ENCODE results near the gene CRB3. TPM values are rescaled to one million over a fixed set of nuclear protein-coding genes. Genes with fewer than 3 reads are reported as not detected.

The CRB3 gene
- total and polyA plus RNA-seq, 9 of the 15 experiments (the other 6 are each of a cell fraction or from before 2014, with no cell fraction given) = 0.49 TPM; not detected in 8

DNA sequence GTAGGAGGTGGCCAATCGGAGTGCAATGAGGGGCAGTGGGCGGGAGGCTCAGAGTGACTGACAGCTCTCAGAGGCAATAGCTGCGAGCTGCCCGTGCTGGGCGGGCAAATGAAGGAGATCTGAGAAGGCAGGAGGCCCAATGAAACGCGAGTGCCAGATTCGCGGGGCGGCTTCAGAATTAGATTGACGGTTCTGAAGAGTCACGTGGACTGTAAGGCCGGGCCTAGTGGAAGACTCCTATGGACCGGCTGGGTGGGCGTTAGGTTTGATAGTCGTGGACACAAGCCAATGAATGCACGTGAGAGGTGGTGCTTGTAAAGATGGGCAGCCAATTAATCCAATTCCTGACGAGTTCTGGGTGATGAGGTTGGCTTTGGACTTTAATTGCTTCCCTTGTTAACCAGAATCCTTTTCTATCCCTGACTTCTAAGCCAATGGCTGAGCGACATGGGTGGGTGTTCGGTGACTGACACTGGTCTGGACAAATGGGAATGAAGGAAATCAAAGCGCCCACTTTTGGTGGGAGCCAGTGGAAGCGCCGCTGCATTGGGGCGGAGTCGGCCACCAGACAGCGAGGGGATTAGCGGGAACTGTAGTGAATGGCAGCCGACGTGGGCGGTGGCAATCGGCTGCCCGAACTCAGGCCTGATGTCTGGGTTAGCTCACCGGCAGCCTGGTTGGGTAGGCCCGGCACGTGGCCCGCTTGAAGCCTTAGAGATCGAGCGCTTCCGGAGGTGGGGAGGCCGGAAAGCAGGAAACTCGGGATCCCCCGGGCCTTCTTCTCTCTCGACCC lies 38.9 kb upstream of the CRB3 start (continued):
- peak; percentile 58; the same call in 1 of the 2 replicates for TF ChIP-seq IFI16 (CRISPR knock-in tag; IDR thresholded peaks at IDR 0.05)
- peak; percentile 92 for TF ChIP-seq ZBTB1 (CRISPR knock-in tag; IDR thresholded peaks at IDR 0.05; ENCODE audit: borderline replicate concordance, low read depth)
- TF ChIP-seq, protein P1, sequence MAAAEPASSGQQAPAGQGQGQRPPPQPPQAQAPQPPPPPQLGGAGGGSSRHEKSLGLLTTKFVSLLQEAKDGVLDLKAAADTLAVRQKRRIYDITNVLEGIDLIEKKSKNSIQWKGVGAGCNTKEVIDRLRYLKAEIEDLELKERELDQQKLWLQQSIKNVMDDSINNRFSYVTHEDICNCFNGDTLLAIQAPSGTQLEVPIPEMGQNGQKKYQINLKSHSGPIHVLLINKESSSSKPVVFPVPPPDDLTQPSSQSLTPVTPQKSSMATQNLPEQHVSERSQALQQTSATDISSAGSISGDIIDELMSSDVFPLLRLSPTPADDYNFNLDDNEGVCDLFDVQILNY (CRISPR knock-in tag; IDR thresholded peaks at IDR 0.05) = peak; percentile 88; the same call in 1 of the 2 replicates
- no peak for TF ChIP-seq POLR2AphosphoS5 (IDR thresholded peaks at IDR 0.05; ENCODE audit: control insufficient read depth, insufficient read depth, low read depth, low read length)
- TF ChIP-seq NFE2 (IDR thresholded peaks at IDR 0.05; ENCODE audit: low read depth) = 0 out of 2 replicates have a peak, but pooled peaks have one; percentile 13
- TF ChIP-seq, protein P2, sequence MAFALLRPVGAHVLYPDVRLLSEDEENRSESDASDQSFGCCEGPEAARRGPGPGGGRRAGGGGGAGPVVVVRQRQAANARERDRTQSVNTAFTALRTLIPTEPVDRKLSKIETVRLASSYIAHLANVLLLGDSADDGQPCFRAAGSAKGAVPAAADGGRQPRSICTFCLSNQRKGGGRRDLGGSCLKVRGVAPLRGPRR (CRISPR knock-in tag; IDR thresholded peaks at IDR 0.05) = no peak
- peak; percentile 82 for TF ChIP-seq GABPB1 (CRISPR knock-in tag; IDR thresholded peaks at IDR 0.05)
- TF ChIP-seq CC2D1A (IDR thresholded peaks at IDR 0.05) = peak; percentile 67; the same call in 1 of the 2 replicates
- TF ChIP-seq, protein P3, sequence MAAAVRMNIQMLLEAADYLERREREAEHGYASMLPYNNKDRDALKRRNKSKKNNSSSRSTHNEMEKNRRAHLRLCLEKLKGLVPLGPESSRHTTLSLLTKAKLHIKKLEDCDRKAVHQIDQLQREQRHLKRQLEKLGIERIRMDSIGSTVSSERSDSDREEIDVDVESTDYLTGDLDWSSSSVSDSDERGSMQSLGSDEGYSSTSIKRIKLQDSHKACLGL (CRISPR knock-in tag; IDR thresholded peaks at IDR 0.05; ENCODE audit: borderline replicate concordance, poor library complexity, severe bottlenecking) = peak; percentile 40
- peak; percentile 78 to 94 for TF ChIP-seq TEAD1 (CRISPR knock-in tag; IDR thresholded peaks at IDR 0.05)
- no peak for TF ChIP-seq ZNF3 (CRISPR knock-in tag; IDR thresholded peaks at IDR 0.05)
- TF ChIP-seq HDAC3 (IDR thresholded peaks at IDR 0.05; ENCODE audit: borderline replicate concordance, partially characterized antibody) = no peak
- TF ChIP-seq MXI1 (IDR thresholded peaks at IDR 0.05; ENCODE audit: low read depth, low read length) = no peak
- no peak for TF ChIP-seq GATAD2B (IDR thresholded peaks at IDR 0.05; ENCODE audit: borderline replicate concordance)
- no peak for TF ChIP-seq SIN3B (IDR thresholded peaks at IDR 0.05; ENCODE audit: low read depth)
- TF ChIP-seq ZNF217 (CRISPR knock-in tag; IDR thresholded peaks at IDR 0.05) = 0 out of 2 replicates have a peak, but pooled peaks have one; percentile 15
- peak; percentile 96 for TF ChIP-seq TOE1 (IDR thresholded peaks at IDR 0.05; ENCODE audit: borderline replicate concordance)
- 0 out of 2 replicates have a peak, but pooled peaks have one; percentile 67 for TF ChIP-seq TOE1 (CRISPR knock-in tag; IDR thresholded peaks at IDR 0.05; ENCODE audit: borderline replicate concordance, low read depth)
- TF ChIP-seq, protein P4, sequence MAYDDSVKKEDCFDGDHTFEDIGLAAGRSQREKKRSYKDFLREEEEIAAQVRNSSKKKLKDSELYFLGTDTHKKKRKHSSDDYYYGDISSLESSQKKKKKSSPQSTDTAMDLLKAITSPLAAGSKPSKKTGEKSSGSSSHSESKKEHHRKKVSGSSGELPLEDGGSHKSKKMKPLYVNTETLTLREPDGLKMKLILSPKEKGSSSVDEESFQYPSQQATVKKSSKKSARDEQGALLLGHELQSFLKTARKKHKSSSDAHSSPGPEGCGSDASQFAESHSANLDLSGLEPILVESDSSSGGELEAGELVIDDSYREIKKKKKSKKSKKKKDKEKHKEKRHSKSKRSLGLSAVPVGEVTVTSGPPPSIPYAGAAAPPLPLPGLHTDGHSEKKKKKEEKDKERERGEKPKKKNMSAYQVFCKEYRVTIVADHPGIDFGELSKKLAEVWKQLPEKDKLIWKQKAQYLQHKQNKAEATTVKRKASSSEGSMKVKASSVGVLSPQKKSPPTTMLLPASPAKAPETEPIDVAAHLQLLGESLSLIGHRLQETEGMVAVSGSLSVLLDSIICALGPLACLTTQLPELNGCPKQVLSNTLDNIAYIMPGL (CRISPR knock-in tag; IDR thresholded peaks at IDR 0.05) = peak; percentile 95
- no peak for TF ChIP-seq MTA1 (IDR thresholded peaks at IDR 0.05; ENCODE audit: borderline replicate concordance)
- TF ChIP-seq, protein P5, sequence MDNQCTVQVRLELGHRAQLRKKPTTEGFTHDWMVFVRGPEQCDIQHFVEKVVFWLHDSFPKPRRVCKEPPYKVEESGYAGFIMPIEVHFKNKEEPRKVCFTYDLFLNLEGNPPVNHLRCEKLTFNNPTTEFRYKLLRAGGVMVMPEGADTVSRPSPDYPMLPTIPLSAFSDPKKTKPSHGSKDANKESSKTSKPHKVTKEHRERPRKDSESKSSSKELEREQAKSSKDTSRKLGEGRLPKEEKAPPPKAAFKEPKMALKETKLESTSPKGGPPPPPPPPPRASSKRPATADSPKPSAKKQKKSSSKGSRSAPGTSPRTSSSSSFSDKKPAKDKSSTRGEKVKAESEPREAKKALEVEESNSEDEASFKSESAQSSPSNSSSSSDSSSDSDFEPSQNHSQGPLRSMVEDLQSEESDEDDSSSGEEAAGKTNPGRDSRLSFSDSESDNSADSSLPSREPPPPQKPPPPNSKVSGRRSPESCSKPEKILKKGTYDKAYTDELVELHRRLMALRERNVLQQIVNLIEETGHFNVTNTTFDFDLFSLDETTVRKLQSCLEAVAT (IDR thresholded peaks at IDR 0.05) = peak in 1 of 2 experiments; percentile 99; a peak in 2 of 4 replicates
- no peak for TF ChIP-seq SRSF9 (IDR thresholded peaks at IDR 0.05; ENCODE audit: borderline replicate concordance, low read depth, low read length)
- TF ChIP-seq PURB (CRISPR knock-in tag; IDR thresholded peaks at IDR 0.05; ENCODE audit: low read depth) = no peak

Measured in K562 (cell line).